SJCRH30 (cell line): Measurements from ENCODE around the gene TLE4. TPM values are rescaled to one million over a fixed set of nuclear protein-coding genes. Genes with fewer than 3 reads are reported as not detected.
A peak's percentile ranks its signal among the peaks of the same experiment; 100 is the strongest.
"Not testable (repeated sequence)": the region's sequence is repeated elsewhere in the genome, so short reads cannot be mapped to it uniquely, and the experiment has no call there.

ENCODE experiments used
- DNase-seq, 2 experiments: peaks; one replicate each; pipeline ENCODE4 v3.0.0-alpha.2; 2015 to 2020
- H3K27ac ChIP-seq: fragments of 250-450 bp; sonication (Bioruptor Pico); 2 replicates; pipeline ENCODE4 v1.5.1; 2020; ENCODE audit warnings: mild to moderate bottlenecking, moderate library complexity
- H3K27me3 ChIP-seq: fragments of 250-450 bp; sonication (Bioruptor Pico); 2 replicates; pipeline ENCODE4 v1.5.1; 2020; ENCODE audit warnings: mild to moderate bottlenecking, moderate library complexity
- H3K36me3 ChIP-seq: fragments of 250-450 bp; sonication (Bioruptor Pico); 2 replicates; pipeline ENCODE4 v1.5.1; 2020; ENCODE audit warnings: mild to moderate bottlenecking, moderate library complexity
- H3K4me1 ChIP-seq: fragments of 250-450 bp; sonication (Bioruptor Pico); 2 replicates; pipeline ENCODE4 v1.5.1; 2020; ENCODE audit warnings: mild to moderate bottlenecking, moderate library complexity
- H3K4me3 ChIP-seq: fragments of 250-450 bp; sonication (Bioruptor Pico); 2 replicates; pipeline ENCODE4 v1.5.1; 2020; ENCODE audit warnings: mild to moderate bottlenecking, moderate library complexity
- H3K9me3 ChIP-seq: fragments of 250-450 bp; sonication (Bioruptor Pico); replicated peaks from 2 replicates; pipeline ENCODE4 v1.5.1; 2020; ENCODE audit warnings: mild to moderate bottlenecking, moderate library complexity
- total RNA-seq: library from RNA; depleted of rRNA; stranded (reverse); fragments of >200 nt; shearing (Covaris generic); gene quantifications from 2 replicates; pipeline ENCODE4 v1.2.3, GENCODE V29; 2014

Gene TLE4
- total RNA-seq, 1 experiment from 2014 or later, result 103 TPM

- H3K27ac ChIP-seq, result no peak overlapping the region
- H3K4me1 ChIP-seq, result peaks cover 8% of the 10 kb centered on the region; the same call in 1 of the 2 replicates
- 0 out of 2 replicates have a peak, but pooled peaks cover 4% of the 10 kb centered on the region for H3K9me3 ChIP-seq
- DNase-seq, result no peak
- no peak overlapping the region for H3K4me3 ChIP-seq
- H3K36me3 ChIP-seq, result no peaks in the 10 kb centered on the region
- no peaks in the 10 kb centered on the region for H3K27me3 ChIP-seq
These were observed 174.1 kb downstream of the TLE4 start for GRCh38 chr9:79745752-79746336.

GRCh38 chr9:79751895-79752466 lies 180.2 kb downstream of the TLE4 start:
- not testable (repeated sequence) for H3K27ac ChIP-seq, DNase-seq, H3K36me3 ChIP-seq, H3K27me3 ChIP-seq, H3K9me3 ChIP-seq, H3K4me1 ChIP-seq, H3K4me3 ChIP-seq

- no peak overlapping the region for H3K27ac ChIP-seq
These were observed 184.6 kb downstream of the TLE4 start for GRCh38 chr9:79756414-79756813.

GRCh38 chr9:79757074-79757473 lies 185.3 kb downstream of the TLE4 start:
- no peak for DNase-seq
- H3K4me1 ChIP-seq, result no peaks in the 10 kb centered on the region
- H3K4me3 ChIP-seq, result no peak overlapping the region
- H3K9me3 ChIP-seq, result no peaks in the 10 kb centered on the region; the same call in 1 of the 2 replicates
- H3K36me3 ChIP-seq, result no peaks in the 10 kb centered on the region
- no peaks in the 10 kb centered on the region for H3K27me3 ChIP-seq
- H3K27ac ChIP-seq, result no peak overlapping the region

More at GRCh38 chr9:79756414-79756813, 184.6 kb downstream of the TLE4 start:
- no peak for DNase-seq
- no peak overlapping the region for H3K4me3 ChIP-seq
- no peaks in the 10 kb centered on the region for H3K4me1 ChIP-seq
- no peaks in the 10 kb centered on the region for H3K27me3 ChIP-seq
- H3K36me3 ChIP-seq, result no peaks in the 10 kb centered on the region
- H3K9me3 ChIP-seq, result no peaks in the 10 kb centered on the region; the same call in 1 of the 2 replicates

- no peaks in the 10 kb centered on the region for H3K4me1 ChIP-seq
- no peak overlapping the region for H3K27ac ChIP-seq
- no peak overlapping the region for H3K4me3 ChIP-seq
- H3K27me3 ChIP-seq, result no peaks in the 10 kb centered on the region
- no peaks in the 10 kb centered on the region; the same call in 1 of the 2 replicates for H3K9me3 ChIP-seq
- DNase-seq, result peak in 1 of 2 experiments; percentile 34
- no peaks in the 10 kb centered on the region for H3K36me3 ChIP-seq
These were observed 186.3 kb downstream of the TLE4 start for GRCh38 chr9:79757881-79758669.

GRCh38 chr9:79759460-79759859 lies 187.7 kb downstream of the TLE4 start:
- Histone ChIP-seq H3K36me3 (no peaks in the 10 kb centered on the region), H3K27ac (no peak overlapping the region), H3K4me1 (peaks cover 2% of the 10 kb centered on the region; the same call in 1 of the 2 replicates), H3K27me3 (no peaks in the 10 kb centered on the region), H3K4me3 (no peak overlapping the region), H3K9me3 (no peaks in the 10 kb centered on the region; the same call in 1 of the 2 replicates)
- no peak for DNase-seq

- Histone ChIP-seq H3K27me3 (no peaks in the 10 kb centered on the region), H3K9me3 (no peaks in the 10 kb centered on the region; the same call in 1 of the 2 replicates), H3K36me3 (no peaks in the 10 kb centered on the region), H3K4me1 (peaks cover 2% of the 10 kb centered on the region; the same call in 1 of the 2 replicates), H3K4me3 (no peak overlapping the region), H3K27ac (no peak overlapping the region)
- no peak for DNase-seq
These were observed 190.3 kb downstream of the TLE4 start for GRCh38 chr9:79762070-79762469.

- Histone ChIP-seq H3K4me3 (no peak overlapping the region), H3K4me1 (peaks cover 2% of the 10 kb centered on the region; the same call in 1 of the 2 replicates), H3K27ac (no peak overlapping the region), H3K27me3 (no peaks in the 10 kb centered on the region), H3K9me3 (no peaks in the 10 kb centered on the region), H3K36me3 (no peaks in the 10 kb centered on the region)
- DNase-seq, result peak; percentile 38 to 68
These were observed 192.0 kb downstream of the TLE4 start for GRCh38 chr9:79763671-79764285.

GRCh38 chr9:79764374-79764773 lies 192.6 kb downstream of the TLE4 start:
- H3K4me3 ChIP-seq, result no peak overlapping the region
- no peaks in the 10 kb centered on the region for H3K36me3 ChIP-seq
- H3K4me1 ChIP-seq, result peaks cover 2% of the 10 kb centered on the region; the same call in 1 of the 2 replicates
- H3K27me3 ChIP-seq, result no peaks in the 10 kb centered on the region
- no peaks in the 10 kb centered on the region for H3K9me3 ChIP-seq
- H3K27ac ChIP-seq, result no peak overlapping the region
- peak; percentile 11 to 27 for DNase-seq

GRCh38 chr9:79765466-79765865 lies 193.7 kb downstream of the TLE4 start:
- no peaks in the 10 kb centered on the region for H3K9me3 ChIP-seq
- H3K27ac ChIP-seq, result no peak overlapping the region
- peaks cover 2% of the 10 kb centered on the region; the same call in 1 of the 2 replicates for H3K4me1 ChIP-seq
- H3K36me3 ChIP-seq, result no peaks in the 10 kb centered on the region
- DNase-seq, result no peak
- no peaks in the 10 kb centered on the region for H3K27me3 ChIP-seq
- no peak overlapping the region for H3K4me3 ChIP-seq

GRCh38 chr9:79766091-79766490 lies 194.3 kb downstream of the TLE4 start:
- H3K27ac ChIP-seq, result no peak overlapping the region
- no peaks in the 10 kb centered on the region for H3K9me3 ChIP-seq
- no peaks in the 10 kb centered on the region for H3K36me3 ChIP-seq
- no peak overlapping the region for H3K4me3 ChIP-seq
- peaks cover 2% of the 10 kb centered on the region; the same call in 1 of the 2 replicates for H3K4me1 ChIP-seq
- no peaks in the 10 kb centered on the region for H3K27me3 ChIP-seq
- DNase-seq, result no peak

GRCh38 chr9:79768194-79768593 lies 196.4 kb downstream of the TLE4 start:
- DNase-seq, result peak; percentile 29 to 39
- Histone ChIP-seq H3K4me1 (peaks cover 2% of the 10 kb centered on the region; the same call in 1 of the 2 replicates), H3K4me3 (no peak overlapping the region), H3K9me3 (no peaks in the 10 kb centered on the region), H3K36me3 (no peaks in the 10 kb centered on the region), H3K27me3 (no peaks in the 10 kb centered on the region), H3K27ac (no peak overlapping the region)

- no peak overlapping the region for H3K27ac ChIP-seq
- no peaks in the 10 kb centered on the region; the same call in 1 of the 2 replicates for H3K4me1 ChIP-seq
- no peak overlapping the region for H3K4me3 ChIP-seq
- H3K9me3 ChIP-seq, result no peaks in the 10 kb centered on the region
- no peaks in the 10 kb centered on the region for H3K27me3 ChIP-seq
- no peaks in the 10 kb centered on the region for H3K36me3 ChIP-seq
- no peak for DNase-seq
These were observed 197.9 kb downstream of the TLE4 start for GRCh38 chr9:79769476-79770275.

GRCh38 chr9:79774356-79774755 lies 202.6 kb downstream of the TLE4 start:
- H3K36me3 ChIP-seq, result no peaks in the 10 kb centered on the region
- DNase-seq, result no peak
- no peaks in the 10 kb centered on the region for H3K27me3 ChIP-seq
- no peaks in the 10 kb centered on the region for H3K9me3 ChIP-seq
- no peaks in the 10 kb centered on the region for H3K4me1 ChIP-seq
- H3K4me3 ChIP-seq, result no peak overlapping the region
- H3K27ac ChIP-seq, result no peak overlapping the region
